Measurements from ENCODE around the gene URI1.

Gene URI1

GRCh38 chr19:29967623-29968022 lies 25.6 kb downstream of the URI1 start:
- in situ Hi-C loops (cut with MboI; ENCODE audit: low sequenced_read_pairs): no loop called here

GRCh38 chr19:29969891-29970290 lies 27.9 kb downstream of the URI1 start:
- in situ Hi-C loops (cut with MboI; ENCODE audit: low sequenced_read_pairs): no loop called here

GRCh38 chr19:29971002-29971401 lies 29.0 kb downstream of the URI1 start:
- in situ Hi-C loops (cut with MboI; ENCODE audit: low sequenced_read_pairs): no loop called here

- in situ Hi-C loops (cut with MboI; ENCODE audit: low sequenced_read_pairs): no loop called here
These were observed 29.6 kb downstream of the URI1 start for GRCh38 chr19:29971648-29972047.

GRCh38 chr19:29974701-29975100 lies 32.7 kb downstream of the URI1 start:
- in situ Hi-C loops (cut with MboI; ENCODE audit: low sequenced_read_pairs): no loop called here

- in situ Hi-C loops (cut with MboI; ENCODE audit: low sequenced_read_pairs): no loop called here
These were observed 34.3 kb downstream of the URI1 start for GRCh38 chr19:29976151-29976943.

GRCh38 chr19:29978080-29978479 lies 36.0 kb downstream of the URI1 start:
- in situ Hi-C loops (cut with MboI; ENCODE audit: low sequenced_read_pairs): no loop called here

GRCh38 chr19:29983568-29983967 lies 41.5 kb downstream of the URI1 start:
- in situ Hi-C loops (cut with MboI; ENCODE audit: low sequenced_read_pairs): no loop called here

GRCh38 chr19:29985196-29985595 lies 43.2 kb downstream of the URI1 start:
- in situ Hi-C loops (cut with MboI; ENCODE audit: low sequenced_read_pairs): no loop called here

- in situ Hi-C loops (cut with MboI; ENCODE audit: low sequenced_read_pairs): no loop called here
These were observed 46.3 kb downstream of the URI1 start for GRCh38 chr19:29988351-29988750.

GRCh38 chr19:29992233-29992867 lies 50.3 kb downstream of the URI1 start:
- in situ Hi-C loops (cut with MboI; ENCODE audit: low sequenced_read_pairs): no loop called here

- in situ Hi-C loops (cut with MboI; ENCODE audit: low sequenced_read_pairs): no loop called here
These were observed 57.5 kb downstream of the URI1 start for GRCh38 chr19:29999490-29999889.

- in situ Hi-C loops (cut with MboI; ENCODE audit: low sequenced_read_pairs): no loop called here
These were observed 58.8 kb downstream of the URI1 start for GRCh38 chr19:30000862-30001261.

- in situ Hi-C loops (cut with MboI; ENCODE audit: low sequenced_read_pairs): no loop called here
These were observed 59.3 kb downstream of the URI1 start for GRCh38 chr19:30001301-30001700.

- in situ Hi-C loops (cut with MboI; ENCODE audit: low sequenced_read_pairs): no loop called here
These were observed 59.8 kb downstream of the URI1 start for GRCh38 chr19:30001791-30002190.

- in situ Hi-C loops (cut with MboI; ENCODE audit: low sequenced_read_pairs): no loop called here
These were observed 61.8 kb downstream of the URI1 start for GRCh38 chr19:30003866-30004265.

GRCh38 chr19:30004403-30004802 lies 62.4 kb downstream of the URI1 start:
- in situ Hi-C loops (cut with MboI; ENCODE audit: low sequenced_read_pairs): no loop called here

GRCh38 chr19:30006207-30006606 lies 64.2 kb downstream of the URI1 start:
- in situ Hi-C loops (cut with MboI; ENCODE audit: low sequenced_read_pairs): no loop called here

GRCh38 chr19:30008169-30008568 lies 66.1 kb downstream of the URI1 start:
- in situ Hi-C loops (cut with MboI; ENCODE audit: low sequenced_read_pairs): no loop called here

GRCh38 chr19:30009013-30009412 lies 67.0 kb downstream of the URI1 start:
- in situ Hi-C loops (cut with MboI; ENCODE audit: low sequenced_read_pairs): no loop called here

- in situ Hi-C loops (cut with MboI; ENCODE audit: low sequenced_read_pairs): no loop called here
These were observed 69.1 kb downstream of the URI1 start for GRCh38 chr19:30011051-30011578.

GRCh38 chr19:30014770-30015169 lies 72.7 kb downstream of the URI1 start:
- in situ Hi-C loops (cut with MboI; ENCODE audit: low sequenced_read_pairs): no loop called here
